Kidney epithelial cell (primary cell): ENCODE measurements around the gene BRD1. TPM values are rescaled to one million over a fixed set of nuclear protein-coding genes. Genes with fewer than 3 reads are reported as not detected.

Experiments used
- DNase-seq: peaks from one replicate; pipeline ENCODE4 v3.0.0-alpha.2; 2010; ENCODE audit warnings: low read depth
- H3K27me3 ChIP-seq: 2 replicates; pipeline ENCODE4 v1.6.0; 2011; ENCODE audit warnings: low read length; ENCODE audit not compliant: control insufficient read depth, insufficient read depth
- H3K36me3 ChIP-seq: 2 replicates; pipeline ENCODE4 v1.5.1; 2011; ENCODE audit warnings: low read length; ENCODE audit not compliant: control insufficient read depth, insufficient read depth
- H3K4me3 ChIP-seq: 2 replicates; pipeline ENCODE4 v1.5.1; 2011; ENCODE audit warnings: low read depth, mild to moderate bottlenecking, control low read depth, low read length
- CTCF ChIP-seq: IDR thresholded peaks from 2 replicates; pipeline ENCODE4 v1.5.1; 2011; ENCODE audit warnings: mild to moderate bottlenecking, moderate library complexity, low read length, control low read depth, inconsistent platforms; ENCODE audit not compliant: insufficient read depth, poor library complexity, severe bottlenecking
- total RNA-seq: library from RNA; depleted of rRNA; stranded (reverse); fragments of >200 nt; gene quantifications from 2 replicates; pipeline ENCODE4 v1.2.3, GENCODE V29; 2015

The BRD1 gene
- total RNA-seq, 1 donor from 2014 or later: 37.2 TPM

DNA sequence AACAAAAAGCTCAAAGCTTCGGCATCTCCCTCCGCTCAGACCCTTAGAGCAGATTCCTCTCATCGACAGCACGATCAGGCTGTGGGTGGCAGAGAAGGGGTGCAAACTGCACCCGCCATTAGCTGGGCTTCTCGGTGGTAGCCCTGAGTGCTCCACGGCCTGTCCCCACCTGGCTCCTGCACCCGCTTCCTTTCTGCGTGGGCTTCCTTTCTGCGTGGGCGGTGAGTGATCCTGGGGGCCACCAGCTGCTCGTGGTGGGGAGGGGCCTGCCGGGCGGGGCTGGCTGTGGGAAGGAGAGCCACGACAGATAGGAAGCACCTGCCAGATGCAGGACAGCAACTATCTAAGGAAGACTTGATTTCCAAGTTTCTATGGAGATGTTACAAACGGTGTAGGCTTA lies 55.0 kb downstream of the BRD1 start:
- no peak for TF ChIP-seq CTCF
- H3K36me3 ChIP-seq: peaks cover 5% of the 10 kb centered on the region
- DNase-seq: no peak
- no peak overlapping the region for H3K4me3 ChIP-seq
- no peaks in the 10 kb centered on the region for H3K27me3 ChIP-seq

GRCh38 chr22:49771266-49772065 lies 56.2 kb downstream of the BRD1 start:
- no peak for TF ChIP-seq CTCF
- Histone ChIP-seq H3K36me3 (peaks cover 5% of the 10 kb centered on the region), H3K4me3 (no peak overlapping the region), H3K27me3 (no peaks in the 10 kb centered on the region)
- DNase-seq: no peak

GRCh38 chr22:49770547-49771265 lies 57.0 kb downstream of the BRD1 start:
- peaks cover 5% of the 10 kb centered on the region for H3K36me3 ChIP-seq
- no peak for TF ChIP-seq CTCF
- no peaks in the 10 kb centered on the region for H3K27me3 ChIP-seq
- no peak overlapping the region for H3K4me3 ChIP-seq
- no peak for DNase-seq

GRCh38 chr22:49769691-49770546 lies 57.8 kb downstream of the BRD1 start:
- Histone ChIP-seq H3K36me3 (peaks cover 2% of the 10 kb centered on the region), H3K27me3 (no peaks in the 10 kb centered on the region), H3K4me3 (no peak overlapping the region)
- DNase-seq: no peak
- no peak for TF ChIP-seq CTCF

DNA sequence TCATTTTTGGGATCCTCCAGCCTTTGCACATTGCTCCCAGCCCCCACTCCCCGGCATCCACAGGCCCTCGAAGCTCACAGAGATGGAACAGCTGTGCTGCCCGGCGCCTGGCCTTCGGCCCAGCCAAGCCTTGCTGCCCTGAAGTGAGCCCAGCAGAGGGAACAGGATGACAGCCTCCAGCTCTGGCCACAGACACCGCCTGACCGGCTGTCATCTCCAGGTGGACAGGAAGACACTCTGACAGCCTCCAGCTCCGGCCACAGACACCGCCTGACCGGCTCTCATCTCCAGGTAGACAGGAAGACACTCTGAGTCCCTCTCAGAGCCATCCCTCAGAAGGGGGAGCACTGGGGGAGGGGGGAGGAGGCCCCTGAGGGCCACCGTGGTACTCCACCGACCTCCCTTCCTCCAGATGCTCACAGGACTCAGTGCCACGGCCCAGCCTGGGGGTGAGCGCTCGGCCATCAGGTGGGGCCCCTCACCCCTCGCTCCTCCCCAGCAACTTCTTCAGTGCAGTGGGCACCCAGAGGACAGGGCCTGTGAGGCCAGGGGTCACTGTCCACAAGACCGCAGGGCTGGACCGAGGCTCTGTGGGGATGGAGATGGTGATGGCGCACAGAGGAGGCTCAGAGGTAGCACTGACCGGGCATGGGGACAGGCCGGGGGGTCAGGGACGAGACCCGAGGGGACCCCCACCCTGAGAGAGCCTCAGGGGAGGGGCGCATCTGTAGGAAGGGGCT lies 58.6 kb downstream of the BRD1 start:
- DNase-seq: no peak
- H3K36me3 ChIP-seq: no peaks in the 10 kb centered on the region

More for the DNA sequence above, 58.6 kb downstream of the BRD1 start:
- Histone ChIP-seq H3K27me3 (no peaks in the 10 kb centered on the region), H3K4me3 (no peak overlapping the region)
- TF ChIP-seq CTCF: no peak
